Psoas muscle (tissue), 8 donors: ENCODE data around the gene RIMBP2. TPM values are rescaled to one million over a fixed set of nuclear protein-coding genes. Genes with fewer than 3 reads are reported as not detected.

ENCODE experiments used
- ATAC-seq, 4 donors: fragments of 200-7000 bp; cut with Tn5 transposase; one replicate each; pipeline ENCODE4 v1.9.1; 2020; ENCODE audit warnings: moderate library complexity in 3 of 4, mild to moderate bottlenecking in 2 of 4
- DNase-seq, 2 donors: peaks; one replicate each; pipeline ENCODE4 v3.0.0-alpha.2; 2020
- H3K27ac ChIP-seq: fragments of 200-600 bp; one replicate; pipeline ENCODE4 v1.8.0; 2022
- H3K27me3 ChIP-seq, 3 donors: fragments of 200-600 bp in 1 of 3; one replicate each; pipeline versions ENCODE4 v1.6.1 to v1.8.0; 2013 to 2022; ENCODE audit warnings: low read length in 2 of 3, mild to moderate bottlenecking in 2 of 3, moderate library complexity in 1 of 3; ENCODE audit not compliant: insufficient read depth in 3 of 3
- H3K36me3 ChIP-seq, 2 donors: fragments of 200-600 bp in 1 of 2; one replicate each; pipeline versions ENCODE4 v1.6.1 to v1.8.0; 2013 to 2022; ENCODE audit warnings: low read depth in 1 of 2, mild to moderate bottlenecking in 1 of 2, moderate library complexity in 1 of 2; ENCODE audit not compliant: insufficient read depth in 1 of 2
- H3K4me1 ChIP-seq: fragments of 200-600 bp; one replicate; pipeline ENCODE4 v1.8.0; 2022
- H3K4me3 ChIP-seq: fragments of 200-600 bp; one replicate; pipeline ENCODE4 v1.8.0; 2022; ENCODE audit warnings: mild to moderate bottlenecking
- H3K9me3 ChIP-seq: fragments of 200-600 bp; one replicate; pipeline ENCODE4 v1.8.0; 2022
- WGBS, 3 donors: extraction: QIAGEN DNeasy Blood & Tissue Kit; methylation state at CpG; one replicate each; pipeline versions ENCODE4 v1.1.6 to v1.1.7; 2013; 5-methylcytosine and 5-hydroxymethylcytosine counted together
- intact Hi-C, 2 donors: fragments of 100-400 bp; cut with DNase I; formaldehyde crosslinking; loops; one replicate each; pipeline versions ENCODE4 v1.11.0 to v1.14.2; 2022
- polyA plus RNA-seq, 3 donors: library from polyadenylated mRNA; stranded (reverse); fragments of 200-250 nt; gene quantifications; one replicate each; pipeline ENCODE4 v1.2.3, GENCODE V29; 2013
- total RNA-seq, 4 donors: library from RNA; stranded (reverse); fragmentation: NEBNext Ultra II Directional in 2 of 4; extraction: Animal tissue kit (Norgen Biotek cat#: 25700) in 2 of 4; gene quantifications; one replicate each; pipeline versions ENCODE4 v1.2.1 to v1.2.4, GENCODE V29; 2021 to 2023
- TF ChIP-seq, protein P1 (sequence below): fragments of 200-600 bp; IDR thresholded peaks from one replicate; pipeline ENCODE4 v1.8.0; 2022; ENCODE audit warnings: antibody characterized with exemption
- donor health status: healthy with polysubstance abuse.
- donor health status: DM: no; HTN: no; CAD: no; lungs with moderate emphysema.
- donor health status: Bipolar disorder and iron deficiency.
- donor health status: healthy.
- donor health status: DM: yes; HTN: yes; CAD: no.
- donor health status: DM: no; HTN: no; CAD: no.
- donor health status: DM: no; HTN: no; CAD: no.
- donor health status: DM: yes; HTN: yes; CAD: no.

The RIMBP2 gene
- total and polyA plus RNA-seq, 7 donors, result 0.05 to 1.2 (median 0.21) TPM

GRCh38 chr12:130362060-130362459 lies 354.0 kb downstream of the RIMBP2 start:
- Histone ChIP-seq H3K4me3 (no peak overlapping the region), H3K36me3 (no peaks in the 10 kb centered on the region), H3K27me3 (peaks cover 0 to 23% (median 11%) of the 10 kb centered on the region in 3 donors), H3K9me3 (no peaks in the 10 kb centered on the region), H3K4me1 (no peaks in the 10 kb centered on the region), H3K27ac (no peak overlapping the region)
- no peak for DNase-seq
- intact Hi-C loops, result no loop called here
- ATAC-seq, result no peak
- 63 to 74% (median 65%) methylated on average over 5 of the region's 5 CpGs for WGBS, 3 donors
- TF ChIP-seq, protein P1, sequence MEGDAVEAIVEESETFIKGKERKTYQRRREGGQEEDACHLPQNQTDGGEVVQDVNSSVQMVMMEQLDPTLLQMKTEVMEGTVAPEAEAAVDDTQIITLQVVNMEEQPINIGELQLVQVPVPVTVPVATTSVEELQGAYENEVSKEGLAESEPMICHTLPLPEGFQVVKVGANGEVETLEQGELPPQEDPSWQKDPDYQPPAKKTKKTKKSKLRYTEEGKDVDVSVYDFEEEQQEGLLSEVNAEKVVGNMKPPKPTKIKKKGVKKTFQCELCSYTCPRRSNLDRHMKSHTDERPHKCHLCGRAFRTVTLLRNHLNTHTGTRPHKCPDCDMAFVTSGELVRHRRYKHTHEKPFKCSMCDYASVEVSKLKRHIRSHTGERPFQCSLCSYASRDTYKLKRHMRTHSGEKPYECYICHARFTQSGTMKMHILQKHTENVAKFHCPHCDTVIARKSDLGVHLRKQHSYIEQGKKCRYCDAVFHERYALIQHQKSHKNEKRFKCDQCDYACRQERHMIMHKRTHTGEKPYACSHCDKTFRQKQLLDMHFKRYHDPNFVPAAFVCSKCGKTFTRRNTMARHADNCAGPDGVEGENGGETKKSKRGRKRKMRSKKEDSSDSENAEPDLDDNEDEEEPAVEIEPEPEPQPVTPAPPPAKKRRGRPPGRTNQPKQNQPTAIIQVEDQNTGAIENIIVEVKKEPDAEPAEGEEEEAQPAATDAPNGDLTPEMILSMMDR, result no peak

DNA sequence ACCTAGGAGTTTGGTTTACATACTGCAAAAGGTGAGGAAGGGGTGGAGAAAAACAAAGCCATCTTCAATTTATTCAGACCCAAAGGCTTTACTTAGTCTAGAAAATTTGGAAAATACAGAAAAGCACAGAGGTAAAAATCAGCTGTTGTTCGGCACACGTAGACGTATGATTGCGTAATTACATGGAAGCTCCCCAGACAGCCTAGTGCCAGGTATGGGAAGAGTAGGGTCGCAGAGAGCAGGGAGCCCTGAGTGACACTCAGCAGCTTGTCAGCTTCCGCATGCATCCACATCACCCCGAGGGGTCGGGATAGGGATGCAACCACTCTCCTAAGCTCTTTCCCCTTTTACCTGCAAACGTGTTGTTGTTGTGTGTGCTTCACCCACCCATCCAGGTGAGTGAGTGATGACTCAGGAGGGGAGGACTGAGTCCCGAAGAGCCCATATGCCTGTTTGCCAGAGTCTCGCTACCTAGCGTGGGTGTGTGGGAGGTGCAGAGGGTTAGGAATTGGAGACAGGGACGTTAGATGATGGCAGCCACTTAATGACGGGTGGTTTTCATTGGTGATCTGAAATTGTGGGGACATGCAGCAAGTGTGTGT lies 358.3 kb downstream of the RIMBP2 start:
- Histone ChIP-seq H3K4me1 (no peaks in the 10 kb centered on the region), H3K27ac (no peak overlapping the region), H3K9me3 (no peaks in the 10 kb centered on the region), H3K36me3 (no peaks in the 10 kb centered on the region), H3K4me3 (no peak overlapping the region), H3K27me3 (peaks cover 4 to 20% (median 7%) of the 10 kb centered on the region in 3 donors)
- TF ChIP-seq, protein P1, result no peak
- DNase-seq, result no peak
- 50 to 60% (median 51%) methylated on average over 14 of the region's 14 CpGs for WGBS, 3 donors
- intact Hi-C loops, result no loop called here
- no peak for ATAC-seq

- no peak for ATAC-seq
- Histone ChIP-seq H3K9me3 (no peaks in the 10 kb centered on the region), H3K4me1 (no peaks in the 10 kb centered on the region), H3K36me3 (no peaks in the 10 kb centered on the region), H3K27ac (no peak overlapping the region), H3K4me3 (no peak overlapping the region), H3K27me3 (peaks cover 4 to 22% (median 7%) of the 10 kb centered on the region in 3 donors)
- intact Hi-C loops, result no loop called here
- WGBS, 3 donors, result 16 to 22% (median 21%) methylated on average over 8 of the region's 8 CpGs
- TF ChIP-seq, protein P1, result no peak
- DNase-seq, result no peak
Measured at GRCh38 chr12:130357241-130357640, 358.9 kb downstream of the RIMBP2 start.

DNA sequence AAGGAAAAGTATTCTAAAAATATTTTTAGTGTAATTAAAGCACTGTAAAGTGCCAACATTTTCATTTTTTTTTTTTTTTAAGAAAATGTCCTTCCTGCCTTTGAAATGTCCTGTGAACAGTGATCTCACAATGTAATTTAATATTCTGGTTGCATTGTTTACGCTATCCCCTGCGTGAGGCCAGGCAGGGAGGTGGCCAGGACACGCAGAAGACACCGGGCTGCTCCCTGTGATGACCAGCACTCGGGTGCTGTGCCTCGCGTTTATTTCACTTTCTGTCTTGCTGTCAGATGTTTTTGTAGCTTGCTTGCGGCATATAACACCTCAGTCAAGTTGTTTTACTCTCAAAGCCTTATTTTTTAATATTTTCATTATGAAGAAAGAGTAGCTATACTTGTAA lies 359.9 kb downstream of the RIMBP2 start:
- no peak for DNase-seq
- Histone ChIP-seq H3K4me3 (no peak overlapping the region), H3K9me3 (no peaks in the 10 kb centered on the region), H3K4me1 (no peaks in the 10 kb centered on the region), H3K27me3 (peaks cover 4 to 22% (median 6%) of the 10 kb centered on the region in 3 donors), H3K36me3 (no peaks in the 10 kb centered on the region), H3K27ac (no peak overlapping the region)
- TF ChIP-seq, protein P1, result no peak
- intact Hi-C loops, result no loop called here
- 24 to 30% (median 29%) methylated on average over 8 of the region's 8 CpGs for WGBS, 3 donors
- ATAC-seq, result no peak

DNA sequence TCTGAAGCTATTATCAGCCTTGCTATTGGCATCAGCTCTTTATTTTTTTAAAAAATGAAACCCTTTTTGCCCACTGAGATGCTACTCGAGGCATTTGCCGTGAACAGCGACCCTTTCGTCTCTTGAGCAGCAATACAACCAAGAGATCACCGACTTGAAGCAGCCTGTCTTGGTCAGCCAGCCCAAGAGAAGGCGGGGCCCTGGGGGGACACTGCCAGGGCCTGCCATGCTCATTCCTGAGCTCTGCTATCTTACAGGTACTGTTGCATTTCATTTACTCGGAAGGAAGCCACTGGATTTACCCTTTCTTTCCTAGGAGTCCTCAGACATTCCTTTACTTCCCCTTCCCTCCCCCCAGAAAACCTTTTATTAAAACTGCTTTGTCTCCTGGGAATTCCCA lies 361.7 kb downstream of the RIMBP2 start:
- H3K27me3 ChIP-seq, result peaks cover 4 to 18% (median 6%) of the 10 kb centered on the region in 3 donors
- no peaks in the 10 kb centered on the region for H3K4me1 ChIP-seq
- ATAC-seq, result no peak
- no peak overlapping the region for H3K4me3 ChIP-seq
- TF ChIP-seq, protein P1, result no peak
- no peak for DNase-seq
- no peaks in the 10 kb centered on the region for H3K36me3 ChIP-seq
- WGBS, 3 donors, result 59 to 65% (median 63%) methylated on average over 7 of the region's 7 CpGs
- intact Hi-C loops, result no loop called here
- no peak overlapping the region for H3K27ac ChIP-seq
- no peaks in the 10 kb centered on the region for H3K9me3 ChIP-seq
